H4 (cell line): Measurements from ENCODE around the gene DNAAF1. TPM values are rescaled to one million over a fixed set of nuclear protein-coding genes. Genes with fewer than 3 reads are reported as not detected.
"Not testable (repeated sequence)": the region's sequence is repeated elsewhere in the genome, so short reads cannot be mapped to it uniquely, and the experiment has no call there.

Experiments used
- DNase-seq: peaks from one replicate; pipeline ENCODE4 v3.0.0-alpha.2; 2015; ENCODE audit warnings: low spot score
- total RNA-seq: library from RNA; depleted of rRNA; stranded (reverse); fragments of >200 nt; shearing (Covaris generic); gene quantifications from 2 replicates; pipeline ENCODE4 v1.2.3, GENCODE V29; 2014; rRNA removed

The DNAAF1 gene
- 0.29 TPM in 1 of 2 replicates, not detected in the other for total RNA-seq

DNA sequence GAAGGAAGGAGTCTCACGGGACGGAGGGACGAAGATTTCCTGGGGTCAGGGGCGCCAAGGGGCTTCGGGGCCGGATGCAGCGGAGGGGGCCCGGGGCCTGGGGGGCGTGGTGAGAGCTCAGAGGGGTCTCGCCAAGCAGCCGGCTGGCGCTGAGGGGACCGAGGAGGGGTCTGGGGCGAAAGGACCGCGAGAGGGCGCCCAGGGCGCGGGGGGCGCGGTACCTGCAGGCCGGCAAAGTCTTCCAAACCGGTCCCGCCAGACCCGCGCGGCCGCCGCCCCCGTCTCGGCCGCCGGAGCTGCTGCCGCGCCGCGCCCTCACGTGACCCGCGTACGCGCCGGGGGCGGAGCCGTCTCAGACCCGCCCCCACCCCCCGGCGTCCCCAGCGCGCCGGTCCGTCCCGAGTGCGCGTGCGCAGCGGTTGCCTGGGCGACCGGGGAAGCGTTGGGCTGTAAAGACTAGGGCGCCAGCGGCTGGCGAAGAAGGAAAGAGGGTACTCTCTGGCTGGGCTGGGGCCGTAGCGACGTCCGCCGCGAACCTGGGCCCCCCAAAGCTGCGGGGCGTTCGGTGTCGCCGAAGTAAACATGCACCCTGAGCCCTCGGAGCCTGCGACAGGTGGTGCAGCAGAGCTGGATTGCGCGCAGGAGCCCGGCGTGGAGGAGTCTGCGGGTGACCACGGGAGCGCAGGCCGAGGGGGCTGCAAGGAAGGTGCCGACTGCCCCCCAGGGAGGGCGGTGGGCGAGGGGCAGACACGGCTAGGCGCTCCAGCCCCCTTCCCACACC, at the start of gene DNAAF1, which contains the start of gene HSDL1:
Gene DNAAF1 (plus strand): TSS at position 450 of the 781 bp plus-strand sequence. CDS start 133 bp downstream, at position 583.
Gene HSDL1 (minus strand): TSS at position 319 of the 781 bp plus-strand sequence. CDS start 13,856 bp downstream, outside the sequence.
- peak; percentile 78 for DNase-seq

GRCh38 chr16:84095466-84095865, 49.6 kb upstream of the DNAAF1 start:
- DNase-seq, result no peak

DNA sequence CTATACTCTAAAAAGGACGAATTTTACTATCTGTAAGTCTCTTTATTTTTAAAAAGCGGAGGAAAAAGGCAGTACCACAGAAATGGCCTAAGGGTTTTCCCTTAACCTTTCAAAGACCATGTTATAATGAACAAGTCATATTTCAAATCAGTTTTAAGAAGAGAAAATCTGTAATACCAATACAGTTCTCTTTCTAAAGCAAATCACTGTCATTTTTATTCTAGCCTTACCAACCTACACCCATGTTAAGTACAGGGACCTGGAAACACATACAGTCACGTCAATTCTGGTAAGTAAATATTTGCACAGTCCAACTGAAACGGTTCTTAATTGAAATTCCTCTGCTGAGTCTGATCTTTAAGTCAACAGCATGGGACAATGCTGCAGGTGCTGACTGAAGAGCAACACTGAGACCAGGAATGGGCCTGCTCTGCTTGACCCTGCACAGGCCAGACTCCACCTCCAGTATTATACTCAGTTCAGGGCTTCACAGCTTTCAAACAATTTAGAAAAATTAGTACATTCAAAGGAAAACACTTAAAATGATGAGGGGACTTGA, 48.6 kb upstream of the DNAAF1 start:
- DNase-seq, result no peak

DNA sequence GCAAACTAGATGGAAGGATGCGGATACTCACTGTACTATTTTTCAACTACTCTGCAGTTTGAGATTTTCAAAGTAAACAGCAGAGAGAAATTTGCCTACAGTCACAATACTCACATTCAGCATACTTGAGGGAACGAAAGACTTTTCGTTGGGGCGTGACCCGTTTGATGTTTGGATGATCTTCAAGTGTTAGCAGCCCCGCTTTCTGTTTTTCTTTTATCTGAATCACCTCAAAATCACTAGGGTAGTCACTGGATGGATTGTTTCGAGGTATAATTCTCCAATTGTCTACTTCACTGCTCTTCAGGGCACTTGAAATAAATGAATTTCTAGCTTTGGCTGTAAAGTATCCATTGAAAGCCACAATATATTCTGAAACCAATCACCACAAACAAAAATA, 46.2 kb upstream of the DNAAF1 start:
- no peak for DNase-seq

GRCh38 chr16:84103678-84104077, 41.4 kb upstream of the DNAAF1 start:
- DNase-seq, result no peak

DNA sequence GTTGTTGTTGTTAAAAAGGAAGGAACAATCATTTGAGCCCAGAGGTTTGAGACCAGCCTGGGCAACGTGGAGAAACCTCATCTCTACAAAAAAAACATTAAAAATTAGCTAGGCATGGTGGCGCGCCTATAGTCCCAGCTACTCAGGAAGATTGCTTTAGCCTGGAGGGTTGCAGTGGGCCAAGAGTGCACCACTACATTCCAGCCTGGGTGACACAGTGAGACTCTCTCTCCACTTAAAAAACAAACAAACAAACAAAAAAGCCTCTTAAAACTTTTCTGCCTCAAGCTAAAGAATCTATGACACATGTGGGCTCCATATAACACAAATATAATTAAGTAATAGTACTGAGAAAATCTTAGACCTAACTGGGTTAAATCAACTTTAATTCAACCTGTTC, 40.9 kb upstream of the DNAAF1 start:
- no peak for DNase-seq

- no peak for DNase-seq
Measured at GRCh38 chr16:84105301-84105815, 39.8 kb upstream of the DNAAF1 start.

GRCh38 chr16:84105948-84106740, 39.0 kb upstream of the DNAAF1 start:
- no peak for DNase-seq

- no peak for DNase-seq
Measured at GRCh38 chr16:84107921-84108320, 37.2 kb upstream of the DNAAF1 start.

- no peak for DNase-seq
Measured at GRCh38 chr16:84109598-84110335, 35.3 kb upstream of the DNAAF1 start.

- no peak for DNase-seq
Measured at GRCh38 chr16:84110527-84110926, 34.6 kb upstream of the DNAAF1 start.

- no peak for DNase-seq
Measured at GRCh38 chr16:84111525-84111924, 33.6 kb upstream of the DNAAF1 start.

DNA sequence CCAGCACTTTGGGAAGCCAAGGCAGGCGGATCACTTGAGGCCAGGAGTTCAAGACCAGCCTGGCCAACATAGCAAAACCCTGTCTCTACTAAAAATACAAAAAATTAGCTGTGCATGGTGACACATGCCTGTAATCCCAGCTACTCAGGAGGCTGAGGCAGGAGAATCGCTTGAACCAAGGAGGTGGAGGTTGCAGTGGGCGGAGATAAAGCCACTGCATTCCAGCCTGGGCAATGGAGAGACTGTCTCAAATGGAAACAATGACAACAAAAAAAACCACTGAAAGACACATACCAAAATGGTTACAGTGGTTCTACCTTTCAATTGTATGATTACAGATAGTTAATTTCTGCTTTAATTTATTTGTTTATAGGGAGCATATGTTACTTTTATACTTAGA, 33.2 kb upstream of the DNAAF1 start:
- not testable (repeated sequence) for DNase-seq

- DNase-seq, result no peak
Measured at GRCh38 chr16:84115919-84116719, 29.0 kb upstream of the DNAAF1 start.

- peak; percentile 98 for DNase-seq
Measured at GRCh38 chr16:84116720-84117493, 28.2 kb upstream of the DNAAF1 start, which contains the start of gene MBTPS1. Gene MBTPS1 (minus strand): TSS chr16:84116942. CDS start chr16:84101783, 15,159 bp downstream.

DNA sequence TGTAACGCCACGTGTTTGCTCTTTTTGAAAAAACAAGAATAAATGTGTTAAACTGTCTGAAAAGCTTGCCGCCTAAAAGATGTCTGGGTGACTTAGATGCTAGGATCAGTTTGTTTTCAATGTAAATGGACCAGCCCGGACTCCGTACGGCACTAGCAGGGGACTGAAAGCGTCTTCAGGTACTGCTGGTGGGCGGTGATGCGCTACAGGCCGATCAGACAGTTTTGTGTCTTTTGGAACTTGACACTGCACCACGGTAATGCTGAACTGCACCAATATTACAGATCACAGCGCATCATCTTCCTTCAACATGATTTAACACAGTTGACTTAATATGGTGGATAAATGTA, 27.6 kb upstream of the DNAAF1 start:
- no peak for DNase-seq

GRCh38 chr16:84118315-84118714, 26.8 kb upstream of the DNAAF1 start:
- not testable (repeated sequence) for DNase-seq

GRCh38 chr16:84119368-84119767, 25.7 kb upstream of the DNAAF1 start:
- no peak for DNase-seq

- no peak for DNase-seq
Measured at GRCh38 chr16:84120023-84120422, 25.1 kb upstream of the DNAAF1 start.

GRCh38 chr16:84121007-84121406, 24.1 kb upstream of the DNAAF1 start:
- DNase-seq, result no peak
